ENCODE measurements around the gene PMS1.
A peak's percentile ranks its signal among the peaks of the same experiment; 100 is the strongest.
"Not testable (repeated sequence)": the region's sequence is repeated elsewhere in the genome, so short reads cannot be mapped to it uniquely, and the experiment has no call there.

PMS1 gene

DNA sequence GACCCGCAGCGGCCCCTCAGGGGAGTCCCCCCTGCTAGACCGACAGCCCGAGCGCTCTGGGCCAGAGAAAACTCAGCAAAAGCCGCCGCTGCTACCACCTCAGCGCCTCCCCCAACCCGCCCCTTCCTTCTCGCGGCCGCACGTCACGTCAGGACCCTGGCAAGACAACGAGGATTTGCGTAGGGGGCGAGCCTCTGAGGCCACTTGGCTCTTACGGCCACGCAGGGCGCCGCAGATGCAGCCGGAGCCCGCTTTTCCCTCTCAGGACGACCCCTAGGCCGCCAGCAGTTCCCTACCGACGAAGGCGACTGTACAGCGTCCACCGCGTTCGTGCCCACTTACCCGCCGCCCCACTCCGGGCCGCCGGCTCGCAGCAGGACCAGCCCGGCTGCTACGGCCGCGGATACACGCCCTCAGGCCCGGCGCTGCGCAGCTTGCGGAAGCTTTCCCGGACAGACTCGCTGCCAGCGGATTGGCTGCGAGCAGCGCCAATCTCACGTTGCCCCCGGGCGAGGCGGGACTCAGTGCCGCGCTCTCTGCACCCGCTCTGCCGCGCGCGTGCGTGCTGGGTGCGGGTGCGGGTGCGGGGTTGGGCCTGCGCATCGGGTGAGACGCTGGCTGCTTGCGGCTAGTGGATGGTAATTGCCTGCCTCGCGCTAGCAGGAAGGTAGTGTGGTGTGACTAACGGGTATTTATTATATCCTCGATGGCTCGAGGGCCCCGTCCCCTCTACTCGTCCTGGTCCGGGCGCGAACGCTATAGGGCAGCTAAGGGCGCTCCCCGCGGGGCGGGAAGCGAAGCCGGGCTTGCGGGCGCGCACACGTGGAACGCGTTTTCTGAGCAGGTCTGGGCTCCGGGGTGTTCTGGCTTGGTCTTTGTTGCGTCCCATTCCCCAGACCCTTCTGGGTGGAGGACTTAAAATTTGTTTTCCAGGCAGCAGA lies at the start of gene PMS1, which contains the start of gene ORMDL1:
Gene PMS1 (plus strand): TSS at position 524 of the 941 bp plus-strand sequence. CDS start 7,360 bp downstream, outside the sequence.
Gene ORMDL1 (minus strand): TSS at position 413 of the 941 bp plus-strand sequence. CDS start 1,744 bp downstream, outside the sequence.
- H3K9me2 ChIP-seq (replicated peaks; ENCODE audit: low read depth, low read length) = no peaks in the 10 kb centered on the region
- H3K9ac ChIP-seq (ENCODE audit: low read depth, low read length, poor library complexity, severe bottlenecking) = peak within 1 kb of the TSS; percentile 76
- no peaks in the 10 kb centered on the region for H3K27me3 ChIP-seq (ENCODE audit: insufficient read depth, low read length, poor library complexity, severe bottlenecking)
- H3K4me1 ChIP-seq (ENCODE audit: insufficient read depth, low read length, poor library complexity, severe bottlenecking) = peaks cover 55% of the 10 kb centered on the region
- H4K20me1 ChIP-seq (ENCODE audit: insufficient read depth, low read length, poor library complexity, severe bottlenecking) = peaks cover 37% of the 10 kb centered on the region
- H3K9me3 ChIP-seq (ENCODE audit: insufficient read depth, low read depth, low read length) = no peaks in the 10 kb centered on the region
- peaks cover 3% of the 10 kb centered on the region; the same call in 1 of the 2 replicates for H3F3A ChIP-seq (ENCODE audit: low read depth)
- H3K36me3 ChIP-seq (ENCODE audit: insufficient read depth, low read length) = peaks cover 11% of the 10 kb centered on the region
- TF ChIP-seq, protein P1, sequence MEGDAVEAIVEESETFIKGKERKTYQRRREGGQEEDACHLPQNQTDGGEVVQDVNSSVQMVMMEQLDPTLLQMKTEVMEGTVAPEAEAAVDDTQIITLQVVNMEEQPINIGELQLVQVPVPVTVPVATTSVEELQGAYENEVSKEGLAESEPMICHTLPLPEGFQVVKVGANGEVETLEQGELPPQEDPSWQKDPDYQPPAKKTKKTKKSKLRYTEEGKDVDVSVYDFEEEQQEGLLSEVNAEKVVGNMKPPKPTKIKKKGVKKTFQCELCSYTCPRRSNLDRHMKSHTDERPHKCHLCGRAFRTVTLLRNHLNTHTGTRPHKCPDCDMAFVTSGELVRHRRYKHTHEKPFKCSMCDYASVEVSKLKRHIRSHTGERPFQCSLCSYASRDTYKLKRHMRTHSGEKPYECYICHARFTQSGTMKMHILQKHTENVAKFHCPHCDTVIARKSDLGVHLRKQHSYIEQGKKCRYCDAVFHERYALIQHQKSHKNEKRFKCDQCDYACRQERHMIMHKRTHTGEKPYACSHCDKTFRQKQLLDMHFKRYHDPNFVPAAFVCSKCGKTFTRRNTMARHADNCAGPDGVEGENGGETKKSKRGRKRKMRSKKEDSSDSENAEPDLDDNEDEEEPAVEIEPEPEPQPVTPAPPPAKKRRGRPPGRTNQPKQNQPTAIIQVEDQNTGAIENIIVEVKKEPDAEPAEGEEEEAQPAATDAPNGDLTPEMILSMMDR (conservative IDR thresholded peaks at IDR 0.05; ENCODE audit: low read length) = no peak
- no peak for TF ChIP-seq EZH2phosphoT487 (IDR thresholded peaks at IDR 0.05; ENCODE audit: borderline replicate concordance)
- H2AFZ ChIP-seq (ENCODE audit: low read length) = peak within 1 kb of the TSS; percentile 97
- peak within 1 kb of the TSS; percentile 97 for H3K4me2 ChIP-seq (ENCODE audit: low read depth, low read length, poor library complexity, severe bottlenecking)
- peaks cover 89% of the 10 kb centered on the region for H3K79me2 ChIP-seq (ENCODE audit: insufficient read depth, low read length)
- peak within 1 kb of the TSS; percentile 98 for H3K4me3 ChIP-seq (ENCODE audit: low read length, poor library complexity, severe bottlenecking)

DNA sequence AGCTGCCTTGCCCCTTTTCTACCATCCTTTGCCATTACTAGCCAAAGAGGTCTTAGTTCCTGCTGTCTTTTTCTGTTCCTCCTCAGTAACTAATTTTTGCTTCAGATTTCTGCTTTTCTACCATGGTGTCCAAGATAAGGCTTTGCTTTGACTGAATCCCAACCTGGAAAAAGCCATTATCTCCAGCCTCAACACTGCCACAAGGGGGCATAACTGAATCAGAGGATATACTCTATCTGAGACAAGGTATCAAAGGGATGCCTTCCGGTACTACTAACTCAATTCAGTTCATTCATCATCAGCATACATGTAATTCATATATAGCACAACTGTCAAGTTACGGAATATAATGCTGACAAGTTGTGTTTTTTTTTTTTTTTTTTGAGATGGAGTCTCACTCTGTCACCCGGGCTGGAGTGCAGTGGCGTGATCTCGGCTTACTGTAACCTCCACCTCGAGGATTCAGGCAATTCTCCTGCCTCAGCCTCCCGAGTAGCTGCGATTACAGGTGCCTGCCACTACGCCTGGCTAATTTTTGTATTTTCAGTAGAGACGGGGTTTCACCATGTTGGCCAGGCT lies 33.1 kb upstream of the PMS1 start:
- no peak overlapping the region for H3K9ac ChIP-seq (ENCODE audit: low read depth, low read length, poor library complexity, severe bottlenecking)
- H4K20me1 ChIP-seq (ENCODE audit: insufficient read depth, low read length, poor library complexity, severe bottlenecking) = no peaks in the 10 kb centered on the region
- H3K79me2 ChIP-seq (ENCODE audit: insufficient read depth, low read length) = no peaks in the 10 kb centered on the region
- TF ChIP-seq EZH2phosphoT487 (IDR thresholded peaks at IDR 0.05; ENCODE audit: borderline replicate concordance) = no peak
- TF ChIP-seq, protein P1 (conservative IDR thresholded peaks at IDR 0.05; ENCODE audit: low read length) = peak; percentile 79
- no peaks in the 10 kb centered on the region for H3F3A ChIP-seq (ENCODE audit: low read depth)
- no peaks in the 10 kb centered on the region for H3K9me3 ChIP-seq (ENCODE audit: insufficient read depth, low read depth, low read length)
- no peaks in the 10 kb centered on the region for H3K4me1 ChIP-seq (ENCODE audit: insufficient read depth, low read length, poor library complexity, severe bottlenecking)
- H3K27me3 ChIP-seq (ENCODE audit: insufficient read depth, low read length, poor library complexity, severe bottlenecking) = no peaks in the 10 kb centered on the region
- no peaks in the 10 kb centered on the region for H3K36me3 ChIP-seq (ENCODE audit: insufficient read depth, low read length)
- H3K4me3 ChIP-seq (ENCODE audit: low read length, poor library complexity, severe bottlenecking) = no peak overlapping the region
- H3K4me2 ChIP-seq (ENCODE audit: low read depth, low read length, poor library complexity, severe bottlenecking) = no peak overlapping the region
- H3K9me2 ChIP-seq (replicated peaks; ENCODE audit: low read depth, low read length) = no peaks in the 10 kb centered on the region
- H2AFZ ChIP-seq (ENCODE audit: low read length) = no peak overlapping the region

GRCh38 chr2:189756311-189756952 lies 27.8 kb upstream of the PMS1 start:
- Histone ChIP-seq H3K9me2 (replicated peaks; ENCODE audit: low read depth, low read length) (no peaks in the 10 kb centered on the region), H3K9me3 (ENCODE audit: insufficient read depth, low read depth, low read length) (no peaks in the 10 kb centered on the region), H2AFZ (ENCODE audit: low read length) (no peak overlapping the region), H3K4me1 (ENCODE audit: insufficient read depth, low read length, poor library complexity, severe bottlenecking) (peaks cover 2% of the 10 kb centered on the region), H3K27me3 (ENCODE audit: insufficient read depth, low read length, poor library complexity, severe bottlenecking) (no peaks in the 10 kb centered on the region), H3K36me3 (ENCODE audit: insufficient read depth, low read length) (no peaks in the 10 kb centered on the region), H4K20me1 (ENCODE audit: insufficient read depth, low read length, poor library complexity, severe bottlenecking) (no peaks in the 10 kb centered on the region), H3K4me3 (ENCODE audit: low read length, poor library complexity, severe bottlenecking) (no peak overlapping the region), H3K9ac (ENCODE audit: low read depth, low read length, poor library complexity, severe bottlenecking) (no peak overlapping the region), H3F3A (ENCODE audit: low read depth) (no peaks in the 10 kb centered on the region), H3K4me2 (ENCODE audit: low read depth, low read length, poor library complexity, severe bottlenecking) (no peak overlapping the region), H3K79me2 (ENCODE audit: insufficient read depth, low read length) (no peaks in the 10 kb centered on the region)
- TF ChIP-seq EZH2phosphoT487 (IDR thresholded peaks at IDR 0.05; ENCODE audit: borderline replicate concordance) = no peak
- TF ChIP-seq, protein P1 (conservative IDR thresholded peaks at IDR 0.05; ENCODE audit: low read length) = no peak

- H3K9me2 ChIP-seq (replicated peaks; ENCODE audit: low read depth, low read length); H4K20me1 ChIP-seq (ENCODE audit: insufficient read depth, low read length, poor library complexity, severe bottlenecking); H3K9me3 ChIP-seq (ENCODE audit: insufficient read depth, low read depth, low read length); H3F3A ChIP-seq (ENCODE audit: low read depth); H3K36me3 ChIP-seq (ENCODE audit: insufficient read depth, low read length); H3K27me3 ChIP-seq (ENCODE audit: insufficient read depth, low read length, poor library complexity, severe bottlenecking); H3K4me3 ChIP-seq (ENCODE audit: low read length, poor library complexity, severe bottlenecking); H3K9ac ChIP-seq (ENCODE audit: low read depth, low read length, poor library complexity, severe bottlenecking); H3K4me2 ChIP-seq (ENCODE audit: low read depth, low read length, poor library complexity, severe bottlenecking); H3K79me2 ChIP-seq (ENCODE audit: insufficient read depth, low read length); H2AFZ ChIP-seq (ENCODE audit: low read length): not testable (repeated sequence)
- peaks cover 17% of the 10 kb centered on the region for H3K4me1 ChIP-seq (ENCODE audit: insufficient read depth, low read length, poor library complexity, severe bottlenecking)
Observed at GRCh38 chr2:189760154-189760553, 24.1 kb upstream of the PMS1 start.
